GM10266 (cell line): ENCODE data around the gene TMEM154.

ENCODE experiments used
- DNase-seq: peaks from one replicate; pipeline ENCODE4 v3.0.0; 2012; ENCODE audit errors: extremely low spot score
- CTCF ChIP-seq: IDR thresholded peaks from 2 replicates; pipeline ENCODE4 v1.5.1; 2012; ENCODE audit warnings: mild to moderate bottlenecking, low read depth; ENCODE audit not compliant: control insufficient read depth, insufficient read depth; ENCODE audit errors: missing control alignments

TMEM154 gene

GRCh38 chr4:152591876-152592275 lies 87.9 kb downstream of the TMEM154 start:
- no peak for TF ChIP-seq CTCF
- no peak for DNase-seq

- DNase-seq = no peak
- TF ChIP-seq CTCF = no peak
Measured at GRCh38 chr4:152591396-152591795, 88.4 kb downstream of the TMEM154 start.

- TF ChIP-seq CTCF = no peak
- no peak for DNase-seq
Measured at GRCh38 chr4:152590179-152591031, 89.4 kb downstream of the TMEM154 start.

GRCh38 chr4:152588869-152589268 lies 90.9 kb downstream of the TMEM154 start:
- TF ChIP-seq CTCF = no peak

GRCh38 chr4:152587127-152587526 lies 92.7 kb downstream of the TMEM154 start:
- DNase-seq = no peak
- TF ChIP-seq CTCF = no peak

More at GRCh38 chr4:152588869-152589268, 90.9 kb downstream of the TMEM154 start:
- DNase-seq = no peak

- DNase-seq = no peak
Measured at GRCh38 chr4:152586668-152587067, 93.1 kb downstream of the TMEM154 start.

More at GRCh38 chr4:152586668-152587067, 93.1 kb downstream of the TMEM154 start:
- TF ChIP-seq CTCF = no peak
